H9 (cell line): ENCODE data around the gene TRIOBP. TPM values are rescaled to one million over a fixed set of nuclear protein-coding genes. Genes with fewer than 3 reads are reported as not detected.

Source experiments
- DNase-seq: peaks from one replicate; pipeline ENCODE4 v3.0.0-alpha.2; 2017
- H2AFZ ChIP-seq: one replicate; pipeline ENCODE4 v1.6.1; 2013; ENCODE audit warnings: mild to moderate bottlenecking, low read length, control low read depth, moderate library complexity
- H2AK5ac ChIP-seq: 2 replicates; pipeline ENCODE4 v1.6.1; 2013; ENCODE audit warnings: low read length, control low read depth, mixed read lengths; ENCODE audit not compliant: insufficient read length
- H2BK120ac ChIP-seq: one replicate; pipeline ENCODE4 v1.6.1; 2013; ENCODE audit warnings: low read depth, mild to moderate bottlenecking, low read length, control low read depth, inconsistent platforms; ENCODE audit not compliant: poor library complexity, severe bottlenecking
- H2BK12ac ChIP-seq: 2 replicates; pipeline ENCODE4 v1.6.1; 2013; ENCODE audit warnings: low read length, control low read depth, mixed read lengths, low read depth; ENCODE audit not compliant: insufficient read length
- H2BK15ac ChIP-seq: 2 replicates; pipeline ENCODE4 v1.6.1; 2013; ENCODE audit warnings: low read depth, low read length, control low read depth
- H2BK20ac ChIP-seq: one replicate; pipeline ENCODE4 v1.6.1; 2013; ENCODE audit warnings: low read depth, mild to moderate bottlenecking, low read length, control low read depth, inconsistent platforms; ENCODE audit not compliant: poor library complexity, severe bottlenecking
- H2BK5ac ChIP-seq: 2 replicates; pipeline ENCODE4 v1.6.1; 2013; ENCODE audit warnings: low read length, control low read depth, mixed read lengths; ENCODE audit not compliant: insufficient read length
- H3K14ac ChIP-seq: 2 replicates; pipeline ENCODE4 v1.6.1; 2013; ENCODE audit warnings: low read length, control low read depth; ENCODE audit not compliant: insufficient read depth
- H3K18ac ChIP-seq: 2 replicates; pipeline ENCODE4 v1.6.1; 2013; ENCODE audit warnings: low read depth, mild to moderate bottlenecking, mixed read lengths, low read length, control low read depth; ENCODE audit not compliant: insufficient read length
- H3K23ac ChIP-seq: 2 replicates; pipeline ENCODE4 v1.6.1; 2013; ENCODE audit warnings: low read length, control low read depth, mixed read lengths, low read depth; ENCODE audit not compliant: insufficient read length
- H3K23me2 ChIP-seq: 2 replicates; pipeline ENCODE4 v1.6.1; 2013; ENCODE audit warnings: low read depth, mild to moderate bottlenecking, mixed read lengths, low read length, control low read depth; ENCODE audit not compliant: insufficient read length, poor library complexity, severe bottlenecking
- H3K27ac ChIP-seq: 2 replicates; pipeline ENCODE4 v1.5.1; 2013; ENCODE audit warnings: low read length, control low read depth, mixed read lengths, low read depth; ENCODE audit not compliant: insufficient read length
- H3K27me3 ChIP-seq: 2 replicates; pipeline ENCODE4 v1.6.1; 2013; ENCODE audit warnings: low read length, control low read depth, inconsistent platforms; ENCODE audit not compliant: insufficient read depth
- H3K4ac ChIP-seq: 2 replicates; pipeline ENCODE4 v1.6.1; 2013; ENCODE audit warnings: low read depth, mild to moderate bottlenecking, control low read depth, inconsistent platforms, low read length, moderate library complexity
- H3K4me1 ChIP-seq: 2 replicates; pipeline ENCODE4 v1.6.1; 2013; ENCODE audit warnings: low read length, control low read depth, inconsistent platforms; ENCODE audit not compliant: insufficient read depth
- H3K4me2 ChIP-seq: 2 replicates; pipeline ENCODE4 v1.6.1; 2013; ENCODE audit warnings: low read length, control low read depth, mixed read lengths; ENCODE audit not compliant: insufficient read length, insufficient read depth
- H3K56ac ChIP-seq: 2 replicates; pipeline ENCODE4 v1.6.1; 2013; ENCODE audit warnings: low read depth, mild to moderate bottlenecking, mixed read lengths, low read length, control low read depth; ENCODE audit not compliant: insufficient read length
- H3K79me1 ChIP-seq: 2 replicates; pipeline ENCODE4 v1.6.1; 2013; ENCODE audit warnings: low read depth, mild to moderate bottlenecking, moderate library complexity, low read length, control low read depth, inconsistent platforms; ENCODE audit not compliant: insufficient read depth, poor library complexity, severe bottlenecking
- H3K79me2 ChIP-seq: 2 replicates; pipeline ENCODE4 v1.6.1; 2013; ENCODE audit warnings: low read length, control low read depth, inconsistent platforms; ENCODE audit not compliant: insufficient read depth
- H3K9ac ChIP-seq: 2 replicates; pipeline ENCODE4 v1.6.1; 2013; ENCODE audit warnings: low read length, control low read depth, mixed read lengths; ENCODE audit not compliant: insufficient read length; ENCODE audit errors: extremely low read depth
- H3K9me3 ChIP-seq: one replicate; pipeline ENCODE4 v1.6.1; 2013; ENCODE audit warnings: low read depth, low read length, inconsistent platforms; ENCODE audit not compliant: control insufficient read depth
- H3T11ph ChIP-seq: one replicate; pipeline ENCODE4 v1.6.1; 2013; ENCODE audit warnings: mild to moderate bottlenecking, low read length, control low read depth, inconsistent platforms
- H4K20me1 ChIP-seq: one replicate; pipeline ENCODE4 v1.6.1; 2013; ENCODE audit not compliant: control insufficient read depth, insufficient read length, insufficient read depth
- H4K5ac ChIP-seq: 2 replicates; pipeline ENCODE4 v1.6.1; 2013; ENCODE audit warnings: low read depth, mild to moderate bottlenecking, mixed read lengths, low read length, control low read depth; ENCODE audit not compliant: insufficient read length
- H4K8ac ChIP-seq: replicated peaks from 2 replicates; pipeline ENCODE4 v1.6.1; 2013; ENCODE audit warnings: low read length, control low read depth, mixed read lengths, low read depth; ENCODE audit not compliant: insufficient read length
- H4K91ac ChIP-seq: 2 replicates; pipeline ENCODE4 v1.6.1; 2013; ENCODE audit warnings: low read depth, mild to moderate bottlenecking, moderate library complexity, mixed read lengths, low read length, control low read depth; ENCODE audit not compliant: insufficient read length
- H3K27ac Mint-ChIP-seq, 3 experiments: 2 replicates in 2 of 3; 3 replicates in 1 of 3; pipeline ENCODE4 v1.8.0; 2020 to 2021; ENCODE audit warnings: mixed read lengths in 3 of 3, mild to moderate bottlenecking in 1 of 3, moderate library complexity in 1 of 3
- H3K27me3 Mint-ChIP-seq: 2 replicates; pipeline ENCODE4 v1.8.0; 2021; ENCODE audit warnings: low read depth, mild to moderate bottlenecking, moderate library complexity, mixed read lengths
- H3K36me3 Mint-ChIP-seq, 3 experiments: 2 replicates in 2 of 3; 3 replicates in 1 of 3; pipeline ENCODE4 v1.8.0; 2020 to 2021; ENCODE audit warnings: low read depth in 3 of 3, mixed read lengths in 3 of 3; ENCODE audit not compliant: insufficient read depth in 1 of 3
- H3K4me1 Mint-ChIP-seq, 2 experiments: 2 replicates each; pipeline ENCODE4 v1.8.0; 2020; ENCODE audit warnings: mixed read lengths in 2 of 2
- H3K4me3 Mint-ChIP-seq, 2 experiments: 2 replicates in 1 of 2; 3 replicates in 1 of 2; pipeline ENCODE4 v1.8.0; 2020 to 2021; ENCODE audit warnings: mild to moderate bottlenecking in 2 of 2, mixed read lengths in 2 of 2, moderate library complexity in 1 of 2
- H3K9me3 Mint-ChIP-seq, 2 experiments: 2 replicates in 1 of 2; 3 replicates in 1 of 2; pipeline ENCODE4 v1.8.0; 2020; ENCODE audit warnings: mild to moderate bottlenecking in 2 of 2, mixed read lengths in 2 of 2, moderate library complexity in 1 of 2
- WGBS: extraction: QIAGEN DNeasy Blood & Tissue Kit; methylation state at CpG from one replicate; pipeline ENCODE4 v1.1.7; 2013; ENCODE audit warnings: missing lambda C conversion rate, low lambda C conversion rate, mixed read lengths; ENCODE audit not compliant: insufficient read length; ENCODE audit errors: extremely low coverage; 5-methylcytosine and 5-hydroxymethylcytosine counted together
- total RNA-seq: library from RNA; stranded (reverse); gene quantifications from 2 replicates; pipeline ENCODE4 v1.2.1, GENCODE V29; 2021
- TF ChIP-seq, protein P1 (sequence below): fragments of 200-600 bp; sonication (generic); conservative IDR thresholded peaks from 3 replicates; pipeline ENCODE4 v1.8.0; 2021; ENCODE audit warnings: antibody characterized with exemption, mild to moderate bottlenecking

Gene TRIOBP
- total RNA-seq, 1 experiment from 2014 or later: 52.7 TPM

DNA sequence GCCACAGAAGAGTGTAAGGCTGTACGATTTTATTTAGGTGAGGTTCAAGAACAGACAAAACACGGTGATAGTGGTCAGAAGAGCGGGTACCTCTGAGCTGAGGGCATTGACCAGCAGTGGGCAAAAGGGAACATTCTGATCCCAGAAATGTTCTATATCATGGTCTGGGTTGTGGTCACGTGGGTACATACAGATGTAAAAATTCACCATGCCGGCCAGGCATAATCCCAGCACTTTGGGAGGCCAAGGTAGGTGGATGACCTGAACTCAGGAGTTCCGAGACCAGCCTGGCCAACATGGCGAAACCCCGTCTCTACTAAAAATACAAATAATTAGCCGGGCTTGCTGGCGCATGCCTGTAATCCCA is 79.8 kb downstream of the TRIOBP start:
- Histone ChIP-seq H3K18ac (no peak overlapping the region), H4K5ac (no peak overlapping the region), H3K14ac (no peak overlapping the region), H3K27me3 (no peaks in the 10 kb centered on the region; the same call in 1 of the 2 replicates), H3K23me2 (no peaks in the 10 kb centered on the region), H2BK12ac (no peak overlapping the region), H3K79me2 (no peaks in the 10 kb centered on the region), H3K4me2 (no peak overlapping the region), H3K9ac (no peak overlapping the region), H3K27ac (no peak overlapping the region), H3K4ac (no peak overlapping the region), H3K79me1 (no peaks in the 10 kb centered on the region), H3K4me1 (no peaks in the 10 kb centered on the region), H2BK15ac (no peak overlapping the region), H4K91ac (no peak overlapping the region), H4K8ac (no peak overlapping the region), H2AK5ac (no peak overlapping the region), H2AFZ (no peak overlapping the region), H4K20me1 (no peaks in the 10 kb centered on the region), H2BK20ac (no peak overlapping the region), H3T11ph (no peak overlapping the region), H2BK5ac (no peak overlapping the region), H3K9me3 (no peaks in the 10 kb centered on the region), H3K56ac (no peak overlapping the region), H3K23ac (no peak overlapping the region), H2BK120ac (no peak overlapping the region)
- TF ChIP-seq, protein P1, sequence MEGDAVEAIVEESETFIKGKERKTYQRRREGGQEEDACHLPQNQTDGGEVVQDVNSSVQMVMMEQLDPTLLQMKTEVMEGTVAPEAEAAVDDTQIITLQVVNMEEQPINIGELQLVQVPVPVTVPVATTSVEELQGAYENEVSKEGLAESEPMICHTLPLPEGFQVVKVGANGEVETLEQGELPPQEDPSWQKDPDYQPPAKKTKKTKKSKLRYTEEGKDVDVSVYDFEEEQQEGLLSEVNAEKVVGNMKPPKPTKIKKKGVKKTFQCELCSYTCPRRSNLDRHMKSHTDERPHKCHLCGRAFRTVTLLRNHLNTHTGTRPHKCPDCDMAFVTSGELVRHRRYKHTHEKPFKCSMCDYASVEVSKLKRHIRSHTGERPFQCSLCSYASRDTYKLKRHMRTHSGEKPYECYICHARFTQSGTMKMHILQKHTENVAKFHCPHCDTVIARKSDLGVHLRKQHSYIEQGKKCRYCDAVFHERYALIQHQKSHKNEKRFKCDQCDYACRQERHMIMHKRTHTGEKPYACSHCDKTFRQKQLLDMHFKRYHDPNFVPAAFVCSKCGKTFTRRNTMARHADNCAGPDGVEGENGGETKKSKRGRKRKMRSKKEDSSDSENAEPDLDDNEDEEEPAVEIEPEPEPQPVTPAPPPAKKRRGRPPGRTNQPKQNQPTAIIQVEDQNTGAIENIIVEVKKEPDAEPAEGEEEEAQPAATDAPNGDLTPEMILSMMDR: no peak
- WGBS: no CpG with 5 or more reads among the region's 10 CpGs
- Mint-ChIP-seq H3K27ac (peak overlapping the region in 1 of 3 experiments; percentile 35; a peak in 1 of 7 replicates), H3K4me1 (peaks cover 12 to 25% of the 10 kb centered on the region in 2 experiments), H3K9me3 (no peaks in the 10 kb centered on the region), H3K36me3 (peaks cover 3 to 27% (median 20%) of the 10 kb centered on the region in 3 experiments; a peak in 6 of 7 replicates), H3K27me3 (peaks cover 32% of the 10 kb centered on the region), H3K4me3 (no peak overlapping the region)
- no peak for DNase-seq
